ENCODE results near the gene MAP3K2. TPM values are rescaled to one million over a fixed set of nuclear protein-coding genes. Genes with fewer than 3 reads are reported as not detected.

MAP3K2 gene
- total RNA-seq, 2 experiments from 2014 or later = 33.4 to 34.9 TPM

DNA sequence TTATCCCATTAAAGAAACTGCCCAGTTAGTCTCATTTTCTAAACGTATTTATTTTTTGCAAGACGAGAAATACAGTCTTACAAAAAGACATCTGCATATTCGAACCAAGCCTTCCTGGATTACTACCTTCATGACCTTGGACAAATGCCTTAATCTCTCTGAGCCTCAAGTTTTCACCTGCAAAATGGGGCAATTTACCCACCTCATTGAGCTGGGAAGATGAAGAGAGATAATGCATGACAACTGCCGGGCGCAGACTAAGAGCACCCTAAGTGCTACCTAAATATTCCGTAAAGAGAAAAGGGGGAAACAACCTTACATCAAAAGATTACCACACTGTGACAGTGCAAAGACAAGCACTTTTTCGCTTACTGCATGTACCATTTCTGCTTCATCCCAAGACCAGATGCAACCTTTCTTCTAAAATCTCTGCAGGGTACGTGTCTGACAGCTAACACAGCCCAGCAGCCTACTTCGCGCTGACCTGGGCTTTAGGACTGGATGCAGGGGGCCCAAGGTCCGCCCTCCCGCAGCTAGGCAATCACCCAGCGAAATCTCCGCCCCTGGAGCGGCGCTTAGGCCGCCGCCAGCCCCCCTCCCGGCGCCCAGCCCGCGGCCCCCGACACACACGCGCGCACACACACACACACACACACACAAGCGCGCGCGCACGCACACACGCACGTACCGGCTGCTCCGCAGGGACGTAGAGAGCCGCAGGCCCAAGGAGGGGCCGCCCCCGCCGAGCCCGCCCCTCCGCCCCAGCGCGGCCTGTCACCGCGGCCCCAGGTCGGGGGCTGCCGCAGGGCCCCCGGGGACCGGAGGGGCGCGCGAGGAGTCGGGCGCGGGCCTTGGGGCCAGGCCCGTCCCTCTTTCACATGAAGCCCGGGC, 766 bp downstream of the MAP3K2 start:
- no peaks in the 10 kb centered on the region for H3K27me3 Mint-ChIP-seq
- CTCF ChIA-PET = interaction anchor here (1.4 to 2.3 kb wide), 2 partner anchors 29 to 319 kb away, joined by 3 to 11 read pairs; no protein-coding TSS in a partner anchor
- H3K4me3 Mint-ChIP-seq = peak overlapping the region; percentile 88
- H3K27ac Mint-ChIP-seq = peak overlapping the region; percentile 85
- intact Hi-C loops (cut with micrococcal nuclease) = loop anchor here (1.0 to 5.0 kb wide), 7 partner anchors 11 to 640 kb away; partner anchors contain the start of genes ERCC3, IWS1, SAP130 and SFT2D3
- POLR2A ChIA-PET = interaction anchor here (0.6 to 1.3 kb wide), 2 partner anchors 27 to 29 kb away, joined by 3 to 7 read pairs; no protein-coding TSS in a partner anchor
- H3K9me3 Mint-ChIP-seq = no peaks in the 10 kb centered on the region
- DNase-seq = peak; percentile 81
- H3K4me1 Mint-ChIP-seq (ENCODE audit: low read depth) = peaks cover 70% of the 10 kb centered on the region
- peaks cover 2% of the 10 kb centered on the region for H3K36me3 Mint-ChIP-seq

DNA sequence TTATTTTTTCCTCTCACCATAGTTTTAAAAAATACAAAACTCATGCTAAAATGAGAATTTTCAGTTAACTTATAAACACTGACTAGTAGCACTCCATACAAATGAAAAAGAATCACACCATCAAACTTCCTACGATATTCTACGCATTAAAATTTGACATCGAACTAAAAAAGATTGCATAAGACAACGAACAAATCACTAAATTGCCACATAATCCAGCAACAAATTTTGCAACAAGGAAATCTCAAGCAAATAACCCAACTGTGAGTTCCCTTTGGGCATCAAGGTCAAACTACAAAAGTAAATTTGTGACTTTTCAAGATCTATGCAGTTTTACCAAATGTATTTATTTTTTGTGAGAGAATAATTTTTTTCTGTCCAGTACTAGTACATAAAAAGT, 1.5 kb downstream of the MAP3K2 start:
- Mint-ChIP-seq H3K27me3 (no peaks in the 10 kb centered on the region), H3K36me3 (peaks cover 2% of the 10 kb centered on the region), H3K4me1 (ENCODE audit: low read depth) (peaks cover 74% of the 10 kb centered on the region), H3K27ac (peak overlapping the region; percentile 85), H3K9me3 (no peaks in the 10 kb centered on the region), H3K4me3 (peak overlapping the region; percentile 88)
- DNase-seq = no peak
- ChIA-PET POLR2A (interaction anchor here (0.6 to 1.3 kb wide), 2 partner anchors 28 to 79 kb away, joined by 3 to 7 read pairs; no protein-coding TSS in a partner anchor), CTCF (interaction anchor here (1.4 to 2.3 kb wide), 2 partner anchors 30 to 318 kb away, joined by 3 to 11 read pairs; no protein-coding TSS in a partner anchor)
- intact Hi-C loops (cut with micrococcal nuclease) = loop anchor here (5.0 kb wide), 5 partner anchors 94 to 641 kb away; partner anchors contain the start of genes ERCC3, SAP130, SFT2D3 and WDR33

DNA sequence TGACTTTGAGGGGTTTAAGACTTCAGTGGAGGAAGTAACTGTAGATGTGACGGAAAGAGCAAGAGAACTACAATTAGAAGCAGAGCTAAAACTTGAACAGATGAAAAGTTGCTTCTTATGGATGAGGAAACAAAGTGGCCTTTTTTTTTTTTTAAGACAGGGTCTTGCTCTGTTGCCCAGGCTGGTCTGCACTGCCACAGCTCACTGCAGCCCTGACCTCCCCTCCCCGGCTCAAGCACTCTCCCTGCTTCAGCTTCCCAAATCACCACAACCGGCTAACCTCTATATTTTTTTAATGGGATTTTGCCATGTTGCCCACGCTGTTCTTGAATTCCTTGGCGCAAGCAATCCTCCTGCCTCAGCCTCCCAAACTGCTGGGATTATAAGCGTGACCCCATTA, 3.2 kb downstream of the MAP3K2 start:
- POLR2A ChIA-PET = interaction anchor here (0.6 kb wide), 1 partner anchor 80 kb away, joined by 3 read pairs; no protein-coding TSS in a partner anchor
- intact Hi-C loops (cut with micrococcal nuclease) = no loop called here
- Mint-ChIP-seq H3K4me3 (no peak overlapping the region), H3K27me3 (no peaks in the 10 kb centered on the region), H3K4me1 (ENCODE audit: low read depth) (peaks cover 78% of the 10 kb centered on the region), H3K36me3 (peaks cover 2% of the 10 kb centered on the region), H3K9me3 (no peaks in the 10 kb centered on the region), H3K27ac (no peak overlapping the region)
- CTCF ChIA-PET = no interaction called here
- DNase-seq = no peak

GRCh38 chr2:127382831-127383230, 4.9 kb downstream of the MAP3K2 start:
- intact Hi-C loops (cut with micrococcal nuclease) = no loop called here
- Mint-ChIP-seq H3K4me3 (no peak overlapping the region), H3K27ac (no peak overlapping the region), H3K9me3 (no peaks in the 10 kb centered on the region), H3K27me3 (no peaks in the 10 kb centered on the region), H3K4me1 (ENCODE audit: low read depth) (peaks cover 77% of the 10 kb centered on the region), H3K36me3 (peaks cover 2% of the 10 kb centered on the region)
- no peak for DNase-seq
- ChIA-PET CTCF (no interaction called here), POLR2A (no interaction called here)

DNA sequence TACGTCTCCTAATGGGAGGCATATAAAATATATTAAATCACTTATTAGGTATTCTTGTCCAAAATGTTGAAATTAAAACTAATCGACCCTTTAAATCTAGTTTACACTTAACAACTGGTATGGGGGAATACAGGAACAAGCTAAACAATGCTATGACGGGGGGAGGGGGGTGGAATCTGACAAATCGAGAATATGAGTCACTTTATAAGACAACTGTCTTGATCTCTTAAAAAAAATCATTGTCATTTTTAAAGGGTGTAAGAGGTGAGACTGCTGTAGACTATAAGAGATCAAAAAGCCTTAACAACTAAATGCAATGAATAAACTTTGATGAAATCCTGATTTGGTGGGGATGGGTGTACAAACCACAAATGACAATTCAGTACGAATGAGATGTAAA, 6.0 kb downstream of the MAP3K2 start:
- Mint-ChIP-seq H3K4me1 (ENCODE audit: low read depth) (peaks cover 78% of the 10 kb centered on the region), H3K36me3 (peaks cover 4% of the 10 kb centered on the region), H3K27ac (no peak overlapping the region), H3K27me3 (no peaks in the 10 kb centered on the region), H3K4me3 (no peak overlapping the region), H3K9me3 (no peaks in the 10 kb centered on the region)
- intact Hi-C loops (cut with micrococcal nuclease) = no loop called here
- no peak for DNase-seq
- POLR2A ChIA-PET = no interaction called here
- CTCF ChIA-PET = no interaction called here

- Mint-ChIP-seq H3K27ac (peak overlapping the region; percentile 9), H3K27me3 (no peaks in the 10 kb centered on the region), H3K4me1 (ENCODE audit: low read depth) (peaks cover 62% of the 10 kb centered on the region), H3K9me3 (peaks cover 8% of the 10 kb centered on the region), H3K4me3 (no peak overlapping the region), H3K36me3 (peaks cover 13% of the 10 kb centered on the region)
- no peak for DNase-seq
- CTCF ChIA-PET = interaction anchor here (1.2 to 1.7 kb wide), 2 partner anchors 14 to 24 kb away, joined by 4 to 5 read pairs; no protein-coding TSS in a partner anchor
- intact Hi-C loops (cut with micrococcal nuclease) = loop anchor here (2.0 kb wide), 1 partner anchor 25 kb away; no protein-coding TSS in a partner anchor
- POLR2A ChIA-PET = no interaction called here
Observed at GRCh38 chr2:127379712-127380355, 7.9 kb downstream of the MAP3K2 start.

- intact Hi-C loops (cut with micrococcal nuclease) = loop anchor here (2.0 kb wide), 1 partner anchor 24 kb away; no protein-coding TSS in a partner anchor
- Mint-ChIP-seq H3K27me3 (no peaks in the 10 kb centered on the region), H3K9me3 (peaks cover 17% of the 10 kb centered on the region), H3K4me1 (ENCODE audit: low read depth) (peaks cover 61% of the 10 kb centered on the region), H3K27ac (no peak overlapping the region), H3K4me3 (no peak overlapping the region), H3K36me3 (peaks cover 19% of the 10 kb centered on the region)
- ChIA-PET CTCF (interaction anchor here (1.2 kb wide), 1 partner anchor 13 kb away, joined by 4 read pairs; no protein-coding TSS in a partner anchor), POLR2A (no interaction called here)
- DNase-seq = no peak
Observed at GRCh38 chr2:127378720-127379119, 9.1 kb downstream of the MAP3K2 start.

GRCh38 chr2:127377262-127377661, 10.5 kb downstream of the MAP3K2 start:
- H3K4me3 Mint-ChIP-seq = no peak overlapping the region
- ChIA-PET POLR2A (no interaction called here), CTCF (interaction anchor here (0.6 to 1.4 kb wide), 2 partner anchors 34 to 102 kb away, joined by 4 read pairs; no protein-coding TSS in a partner anchor)
- peaks cover 50% of the 10 kb centered on the region for H3K4me1 Mint-ChIP-seq (ENCODE audit: low read depth)
- DNase-seq = no peak
- H3K36me3 Mint-ChIP-seq = peaks cover 19% of the 10 kb centered on the region
- no peak overlapping the region for H3K27ac Mint-ChIP-seq
- no peaks in the 10 kb centered on the region for H3K27me3 Mint-ChIP-seq
- intact Hi-C loops (cut with micrococcal nuclease) = no loop called here
- peaks cover 26% of the 10 kb centered on the region for H3K9me3 Mint-ChIP-seq

DNA sequence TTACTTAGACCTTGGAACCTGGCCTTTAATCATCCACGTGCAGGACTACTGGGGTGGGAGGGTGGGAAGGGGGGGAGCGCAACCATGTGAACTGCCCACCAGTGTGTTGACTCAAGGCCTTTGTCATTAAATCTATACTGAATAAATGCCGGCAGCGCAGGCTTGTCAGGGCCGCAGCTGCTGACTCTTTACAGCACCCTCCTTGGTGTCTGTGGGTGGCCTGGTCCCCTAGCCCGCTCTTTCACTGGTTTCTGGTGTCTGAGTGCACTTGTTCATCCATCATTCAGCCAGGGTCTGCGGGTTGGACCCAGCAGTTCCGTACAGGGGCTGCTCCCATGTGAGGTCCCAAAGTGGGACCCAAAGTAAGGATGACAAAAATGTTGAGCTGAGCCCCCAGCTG, 11.5 kb downstream of the MAP3K2 start:
- Mint-ChIP-seq H3K9me3 (peaks cover 31% of the 10 kb centered on the region), H3K27ac (no peak overlapping the region), H3K27me3 (no peaks in the 10 kb centered on the region), H3K4me3 (no peak overlapping the region), H3K4me1 (ENCODE audit: low read depth) (peaks cover 42% of the 10 kb centered on the region), H3K36me3 (peaks cover 25% of the 10 kb centered on the region)
- ChIA-PET POLR2A (no interaction called here), CTCF (interaction anchor here (0.8 to 1.2 kb wide), 3 partner anchors 11 to 179 kb away, joined by 3 read pairs; no protein-coding TSS in a partner anchor)
- intact Hi-C loops (cut with micrococcal nuclease) = no loop called here
- no peak for DNase-seq

GRCh38 chr2:127373362-127374083, 14.3 kb downstream of the MAP3K2 start:
- peaks cover 23% of the 10 kb centered on the region for H3K4me1 Mint-ChIP-seq (ENCODE audit: low read depth)
- ChIA-PET CTCF (no interaction called here), POLR2A (interaction anchor here (1.2 kb wide), 1 partner anchor 9 kb away, joined by 4 read pairs; no protein-coding TSS in a partner anchor)
- H3K36me3 Mint-ChIP-seq = peaks cover 37% of the 10 kb centered on the region
- H3K27ac Mint-ChIP-seq = no peak overlapping the region
- intact Hi-C loops (cut with micrococcal nuclease) = no loop called here
- DNase-seq = no peak
- no peaks in the 10 kb centered on the region for H3K27me3 Mint-ChIP-seq
- H3K9me3 Mint-ChIP-seq = peaks cover 47% of the 10 kb centered on the region
- H3K4me3 Mint-ChIP-seq = no peak overlapping the region

DNA sequence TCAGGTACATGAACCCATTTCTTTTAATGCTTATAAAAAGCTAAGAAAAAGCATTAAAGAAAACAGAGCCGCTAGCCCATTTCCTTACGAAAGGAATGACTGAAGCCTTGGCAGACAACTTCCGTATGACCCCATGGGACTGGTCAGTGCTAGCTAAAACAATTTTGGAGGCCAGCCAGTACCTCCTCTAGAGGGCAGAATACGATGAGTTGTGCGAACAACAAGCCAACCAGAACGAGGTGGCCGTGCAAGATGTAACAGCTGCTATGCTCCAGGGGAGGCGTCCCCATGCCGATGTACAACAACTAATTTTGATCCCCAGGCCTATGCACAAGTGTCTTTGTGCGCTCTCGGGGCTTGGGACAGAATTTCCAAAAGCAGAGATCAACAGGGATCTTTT, 16.7 kb downstream of the MAP3K2 start:
- Mint-ChIP-seq H3K9me3 (peaks cover 44% of the 10 kb centered on the region), H3K4me1 (ENCODE audit: low read depth) (peaks cover 24% of the 10 kb centered on the region)

More for the DNA sequence above, 16.7 kb downstream of the MAP3K2 start:
- H3K4me3 Mint-ChIP-seq = no peak overlapping the region
- no peaks in the 10 kb centered on the region for H3K27me3 Mint-ChIP-seq
- peaks cover 32% of the 10 kb centered on the region for H3K36me3 Mint-ChIP-seq
- ChIA-PET CTCF (no interaction called here), POLR2A (no interaction called here)
- no peak overlapping the region for H3K27ac Mint-ChIP-seq
- intact Hi-C loops (cut with micrococcal nuclease) = no loop called here
- no peak for DNase-seq
